GM10248 (cell line): ENCODE results near the gene MAP7D1.

Source experiments
- CTCF ChIA-PET: fragments of 300-600 bp; sonication (Branson Sonifier 250); formaldehyde crosslinking; extraction: SDS; loops from one replicate; lab custom pipeline; 2021; ENCODE audit warnings: antibody characterized with exemption; lab: Yijun Ruan, JAX
- POLR2A ChIA-PET: fragments of 350-650 bp; sonication (Branson Sonifier 250); formaldehyde crosslinking; extraction: SDS; loops from one replicate; lab custom pipeline; 2020; ENCODE audit warnings: antibody characterized with exemption; lab: Yijun Ruan, JAX
- DNase-seq: peaks from one replicate; pipeline ENCODE4 v3.0.0; 2012; ENCODE audit errors: extremely low spot score
- CTCF ChIP-seq: IDR thresholded peaks from 2 replicates; pipeline ENCODE4 v1.5.1; 2012; ENCODE audit warnings: mild to moderate bottlenecking, low read depth; ENCODE audit errors: extremely low read depth, missing control alignments, control extremely low read depth

Gene MAP7D1

DNA sequence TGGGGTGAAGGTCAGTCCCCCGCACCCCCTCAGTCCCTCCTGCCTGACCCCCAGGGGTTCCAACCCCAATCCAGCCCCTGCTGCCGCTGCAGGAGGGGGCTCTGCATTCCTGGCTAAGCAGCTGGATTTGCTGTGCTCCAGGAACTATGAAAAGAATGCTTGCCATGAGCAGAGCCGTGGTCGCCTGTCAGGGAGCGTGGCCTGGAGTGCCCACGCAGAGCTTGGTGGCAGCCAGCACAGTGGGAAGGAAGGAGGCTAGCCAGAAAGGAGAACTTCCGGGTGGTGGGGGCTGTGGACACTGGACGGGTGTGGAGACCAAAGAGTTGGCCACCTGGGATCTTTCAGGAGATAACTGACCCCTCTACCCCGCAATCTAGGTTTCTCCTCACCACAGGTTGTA, 36.5 kb upstream of the MAP7D1 start:
- ChIA-PET CTCF (interaction anchor here (2.8 to 4.3 kb wide), 2 partner anchors 9 to 15 kb away, joined by 15 to 35 read pairs; no protein-coding TSS in a partner anchor), POLR2A (no interaction called here)
- TF ChIP-seq CTCF = no peak
- DNase-seq = no peak

DNA sequence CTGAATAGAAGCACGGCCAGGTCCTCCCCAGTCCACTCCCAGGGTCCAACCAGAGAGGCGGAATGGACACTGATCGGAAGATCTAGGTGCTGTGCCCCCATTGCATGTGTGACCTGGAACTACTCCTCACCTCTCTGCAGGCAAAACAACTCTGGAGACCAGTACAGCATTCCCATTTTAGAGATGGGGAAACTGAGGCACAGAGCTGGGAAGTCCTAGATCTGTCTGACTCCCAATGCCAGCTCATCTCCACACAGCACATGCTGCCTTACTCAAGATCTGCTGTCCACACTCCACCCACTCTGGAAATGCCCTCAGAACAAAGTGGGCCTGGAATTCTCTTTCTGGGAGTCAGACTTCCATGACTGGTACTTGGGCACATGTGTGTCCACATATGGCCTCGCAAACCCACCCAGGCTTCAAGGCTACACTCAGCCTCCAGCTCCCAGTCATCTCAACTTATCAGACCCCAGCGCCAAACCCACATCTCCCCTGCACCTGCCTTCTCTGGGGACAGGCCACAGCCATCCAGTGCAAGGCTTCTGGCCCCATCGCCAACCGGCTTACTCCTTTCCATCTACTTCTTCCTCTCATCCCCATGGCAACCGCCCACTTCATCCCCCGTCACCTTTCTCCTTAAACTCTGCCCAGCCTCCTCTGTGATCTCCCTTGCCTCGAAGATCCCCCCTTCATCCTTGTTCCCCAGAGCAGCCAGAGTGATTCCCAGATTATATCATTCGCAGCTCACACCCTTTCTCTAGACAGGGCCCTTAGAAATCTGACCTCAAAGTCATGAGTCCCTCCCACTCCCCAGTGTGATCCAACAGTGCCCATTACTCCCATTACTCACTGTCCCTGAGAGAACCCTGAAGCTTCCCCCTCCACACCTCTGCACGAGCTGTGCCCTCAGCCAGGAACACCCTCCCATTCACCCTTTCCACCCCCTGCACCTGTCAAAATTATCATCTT, 33.6 kb upstream of the MAP7D1 start:
- CTCF ChIA-PET = interaction anchor here (1.1 to 1.6 kb wide), 3 partner anchors 10 to 163 kb away, joined by 3 to 5 read pairs (median 4); no protein-coding TSS in a partner anchor
- POLR2A ChIA-PET = no interaction called here

GRCh38 chr1:36123356-36123755, 32.6 kb upstream of the MAP7D1 start:
- DNase-seq = peak; percentile 65
- CTCF ChIA-PET = interaction anchor here (0.9 to 1.1 kb wide), 2 partner anchors 9 to 20 kb away, joined by 3 read pairs; no protein-coding TSS in a partner anchor
- no peak for TF ChIP-seq CTCF
- POLR2A ChIA-PET = no interaction called here

More for the DNA sequence above, 33.6 kb upstream of the MAP7D1 start:
- no peak for DNase-seq
- no peak for TF ChIP-seq CTCF

DNA sequence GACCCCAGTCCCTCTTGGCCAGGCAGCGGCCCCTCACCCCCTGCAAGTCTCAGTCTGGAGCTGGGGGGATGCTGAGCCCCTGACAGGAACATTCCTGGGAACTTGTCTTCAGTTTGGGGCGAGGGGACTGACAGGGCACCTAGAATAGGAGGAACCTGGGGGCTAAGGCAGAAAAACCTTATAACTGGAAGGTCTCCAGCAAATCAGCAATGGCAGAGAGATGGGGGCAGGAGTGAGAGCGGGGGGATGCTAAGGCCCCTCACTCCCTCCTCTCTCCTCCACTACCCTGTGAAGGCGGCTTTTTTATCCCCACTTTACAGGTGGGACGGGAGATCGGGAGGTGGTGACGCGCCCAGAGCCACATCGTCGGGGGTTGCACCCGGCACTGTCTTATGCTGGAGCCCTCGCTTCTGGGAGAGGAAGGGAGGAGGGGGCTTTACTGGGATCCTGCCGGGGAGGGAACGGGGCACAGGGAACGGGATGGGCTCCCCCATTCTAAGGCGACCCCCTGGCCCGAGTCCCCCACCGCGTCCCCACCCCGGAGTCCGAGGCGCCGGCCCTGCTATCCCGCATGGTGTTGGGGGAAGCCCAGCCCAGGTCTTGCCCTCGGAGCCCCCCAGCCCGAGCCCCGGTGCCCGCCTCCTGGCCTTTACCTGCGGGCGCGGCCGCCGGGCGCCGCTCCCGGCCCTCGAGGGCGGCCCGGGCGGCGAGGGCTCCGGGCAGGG, 31.4 kb upstream of the MAP7D1 start:
- ChIA-PET CTCF (no interaction called here), POLR2A (no interaction called here)
- no peak for TF ChIP-seq CTCF
- DNase-seq = no peak

DNA sequence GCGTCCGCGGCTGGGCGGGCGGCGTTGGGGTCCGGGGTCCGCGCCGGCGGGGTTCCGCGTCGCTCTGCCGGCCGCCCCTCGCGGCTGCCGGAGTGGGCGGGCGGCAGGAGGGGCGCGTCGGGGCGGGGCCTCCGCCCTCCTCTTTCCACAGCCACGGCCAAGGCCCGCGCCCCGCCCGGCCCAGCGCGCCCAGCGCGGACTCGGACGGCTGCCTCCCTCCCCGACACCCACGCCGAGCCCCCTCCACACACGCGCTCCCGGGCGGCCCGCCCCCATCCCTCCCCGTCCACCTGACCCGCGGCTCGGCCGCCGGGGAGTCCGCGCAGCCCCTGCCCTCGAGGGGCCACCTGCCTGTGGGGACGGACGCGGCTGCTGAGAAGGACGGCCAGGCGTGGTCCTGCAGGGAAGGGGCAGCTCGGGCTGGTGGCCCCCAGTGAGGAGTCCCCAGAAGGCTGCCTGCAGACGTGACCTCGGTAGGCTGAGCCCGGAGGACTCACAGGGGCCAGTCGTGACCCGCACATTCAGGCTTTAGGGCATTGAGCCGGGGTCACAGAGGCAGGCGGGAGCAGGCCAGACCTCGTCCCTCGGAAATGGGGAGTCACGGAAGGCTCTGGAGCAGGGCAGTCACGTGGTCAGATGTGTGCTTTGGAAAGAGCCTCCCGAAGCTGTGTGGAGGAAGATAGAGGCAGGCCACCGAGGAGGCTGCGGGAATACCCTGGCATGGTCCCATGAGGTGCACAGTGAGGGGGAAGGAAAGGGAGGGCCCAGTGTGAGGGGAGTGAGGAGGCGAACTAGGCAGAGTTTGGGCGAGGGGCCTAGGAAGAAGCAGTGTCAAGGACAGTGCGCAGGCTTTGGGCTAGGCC, 30.6 kb upstream of the MAP7D1 start, which contains the start of gene COL8A2:
Gene COL8A2, minus strand, starts transcription at position 94 of the 863 bp plus-strand sequence. CDS start 24,980 bp downstream, outside the sequence.
- POLR2A ChIA-PET = no interaction called here
- CTCF ChIA-PET = no interaction called here
- no peak for TF ChIP-seq CTCF
- no peak for DNase-seq
